Glutamatergic neuron (in vitro differentiated cells): Measurements from ENCODE around the gene AUTS2. TPM values are rescaled to one million over a fixed set of nuclear protein-coding genes. Genes with fewer than 3 reads are reported as not detected.

ENCODE experiments used
- DNase-seq: peaks from one replicate; pipeline ENCODE4 v3.0.0; 2022
- H3K27ac Mint-ChIP-seq: one replicate; pipeline ENCODE4 v1.8.0; 2020; ENCODE audit warnings: mild to moderate bottlenecking, mixed read lengths, inconsistent platforms; ENCODE audit not compliant: unreplicated experiment
- H3K27me3 Mint-ChIP-seq: one replicate; pipeline ENCODE4 v1.8.0; 2020; ENCODE audit warnings: mild to moderate bottlenecking, moderate library complexity, mixed read lengths, inconsistent platforms; ENCODE audit not compliant: unreplicated experiment
- H3K36me3 Mint-ChIP-seq: one replicate; pipeline ENCODE4 v1.8.0; 2020; ENCODE audit warnings: mild to moderate bottlenecking, mixed read lengths, inconsistent platforms; ENCODE audit not compliant: unreplicated experiment
- H3K4me1 Mint-ChIP-seq: one replicate; pipeline ENCODE4 v1.8.0; 2020; ENCODE audit warnings: mild to moderate bottlenecking, low read depth, mixed read lengths, inconsistent platforms; ENCODE audit not compliant: unreplicated experiment
- H3K4me3 Mint-ChIP-seq: one replicate; pipeline ENCODE4 v1.8.0; 2020; ENCODE audit warnings: mild to moderate bottlenecking, mixed read lengths, inconsistent platforms; ENCODE audit not compliant: unreplicated experiment
- H3K9me3 Mint-ChIP-seq: one replicate; pipeline ENCODE4 v1.8.0; 2020; ENCODE audit warnings: mild to moderate bottlenecking, moderate library complexity, mixed read lengths, inconsistent platforms; ENCODE audit not compliant: unreplicated experiment
- CTCF ChIP-seq: fragments of 200-600 bp; sonication (generic); IDR thresholded peaks from one replicate; pipeline ENCODE4 v1.5.0; 2021; ENCODE audit not compliant: partially characterized antibody, unreplicated experiment
- total RNA-seq: library from RNA; stranded (reverse); fragmentation: NEBNext Ultra II Directional; extraction: Animal tissue kit (Norgen Biotek cat#: 25700); gene quantifications from one replicate; pipeline ENCODE4 v1.2.1, GENCODE V29; 2021; ENCODE audit not compliant: unreplicated experiment

AUTS2 gene
- total RNA-seq, 1 donor from 2014 or later, result 300 TPM

- no peak for TF ChIP-seq CTCF
- peaks cover 19% of the 10 kb centered on the region for H3K4me1 Mint-ChIP-seq
- no peak overlapping the region for H3K4me3 Mint-ChIP-seq
- H3K27me3 Mint-ChIP-seq, result peaks cover 6% of the 10 kb centered on the region
- H3K36me3 Mint-ChIP-seq, result no peaks in the 10 kb centered on the region
- no peak for DNase-seq
- peaks cover 8% of the 10 kb centered on the region for H3K9me3 Mint-ChIP-seq
- H3K27ac Mint-ChIP-seq, result no peak overlapping the region
These were observed 879.0 kb downstream of the AUTS2 start for GRCh38 chr7:70477036-70478010.

DNA sequence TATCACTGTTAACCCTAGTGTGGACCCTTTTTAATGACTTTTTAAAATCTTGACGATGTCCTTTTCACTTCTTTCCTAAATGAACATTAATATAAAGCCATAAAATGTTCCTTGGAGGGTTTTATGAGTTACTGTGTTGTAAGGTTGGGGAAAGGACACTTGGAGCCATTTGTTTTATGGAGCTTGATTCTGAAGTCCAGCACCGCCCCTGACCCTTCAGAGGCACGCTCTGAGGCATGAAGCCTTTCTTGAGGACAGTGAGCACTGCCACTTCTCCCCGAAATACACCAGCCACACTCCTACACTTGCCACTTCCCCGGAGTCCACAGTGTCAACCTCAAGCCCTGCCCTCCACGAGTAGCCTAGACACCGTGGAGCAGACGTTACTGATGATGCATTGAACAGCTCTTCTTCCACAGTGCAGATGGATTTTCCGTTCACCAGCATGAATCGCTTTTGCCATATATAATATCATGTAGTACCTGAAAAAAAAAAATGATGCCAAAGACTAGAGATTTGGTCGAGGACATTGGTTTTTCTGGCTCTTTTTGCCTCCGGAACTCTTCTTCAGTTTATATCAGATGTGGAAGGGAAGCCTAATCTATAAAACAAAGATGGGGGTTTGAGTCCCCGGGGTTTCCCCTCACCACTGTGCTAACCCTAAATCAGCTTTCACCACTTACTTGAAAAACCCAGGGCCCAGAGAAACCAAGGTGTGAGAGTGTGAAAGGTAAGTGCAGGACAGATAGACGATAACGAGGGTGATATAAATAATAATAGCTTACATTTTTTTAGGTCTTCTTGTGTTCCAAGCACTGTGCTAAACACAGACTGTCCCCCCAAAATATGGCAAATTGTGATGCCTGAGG is 881.1 kb downstream of the AUTS2 start:
- no peak for TF ChIP-seq CTCF

GRCh38 chr7:70480927-70481569 is 882.8 kb downstream of the AUTS2 start:
- peaks cover 10% of the 10 kb centered on the region for H3K9me3 Mint-ChIP-seq
- no peak for TF ChIP-seq CTCF
- no peak for DNase-seq
- H3K36me3 Mint-ChIP-seq, result peaks cover 15% of the 10 kb centered on the region
- no peak overlapping the region for H3K4me3 Mint-ChIP-seq
- peaks cover 19% of the 10 kb centered on the region for H3K4me1 Mint-ChIP-seq
- no peak overlapping the region for H3K27ac Mint-ChIP-seq
- H3K27me3 Mint-ChIP-seq, result peaks cover 5% of the 10 kb centered on the region

More for the DNA sequence above, 881.1 kb downstream of the AUTS2 start:
- Mint-ChIP-seq H3K27ac (no peak overlapping the region), H3K36me3 (peaks cover 1% of the 10 kb centered on the region), H3K4me3 (no peak overlapping the region), H3K27me3 (peaks cover 6% of the 10 kb centered on the region), H3K9me3 (peaks cover 10% of the 10 kb centered on the region), H3K4me1 (peaks cover 19% of the 10 kb centered on the region)
- no peak for DNase-seq

DNA sequence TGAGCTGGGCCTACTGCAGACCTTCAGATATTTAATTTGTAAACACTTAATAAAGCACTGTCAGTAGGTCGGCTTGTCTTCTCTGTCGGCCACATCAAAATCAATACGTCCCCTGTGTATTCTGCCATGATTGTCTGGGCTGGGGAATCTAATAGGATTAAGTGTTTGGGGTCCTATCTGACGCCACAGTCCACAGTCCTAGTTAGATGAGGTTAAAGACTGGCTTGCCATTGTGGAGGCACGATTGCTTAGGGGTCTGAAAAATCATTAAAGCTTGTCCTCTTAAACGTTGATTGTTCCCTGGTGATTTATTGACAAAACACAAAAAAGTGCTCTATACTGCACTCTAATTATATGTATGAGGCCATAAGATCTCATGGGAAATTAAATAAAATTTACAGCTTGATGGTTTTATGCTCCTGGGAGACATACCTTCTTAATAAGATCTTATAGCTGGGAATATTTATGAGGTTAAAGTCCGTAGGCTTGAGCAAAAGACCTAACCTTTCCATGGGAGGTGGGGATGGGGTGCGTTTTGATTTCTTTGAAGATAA is 883.4 kb downstream of the AUTS2 start:
- Mint-ChIP-seq H3K9me3 (peaks cover 10% of the 10 kb centered on the region), H3K4me3 (no peak overlapping the region), H3K27me3 (peaks cover 5% of the 10 kb centered on the region), H3K27ac (no peak overlapping the region), H3K36me3 (peaks cover 15% of the 10 kb centered on the region), H3K4me1 (peaks cover 20% of the 10 kb centered on the region)
- no peak for TF ChIP-seq CTCF
- no peak for DNase-seq
